GM12878 (cell line): ENCODE measurements around the gene TNNC2. TPM values are rescaled to one million over a fixed set of nuclear protein-coding genes. Genes with fewer than 3 reads are reported as not detected.
A peak's percentile ranks its signal among the peaks of the same experiment; 100 is the strongest.

Experiments
- BRCA1 ChIP-seq: IDR thresholded peaks from 2 replicates; pipeline ENCODE4 v1.6.1; 2011; ENCODE audit warnings: low read depth, low read length, improper control_type of control experiment
- CBFB ChIP-seq: IDR thresholded peaks from 2 replicates; pipeline ENCODE4 v1.6.1; 2016; ENCODE audit warnings: antibody characterized with exemption, low read depth
- CBX5 ChIP-seq: sonication (generic); IDR thresholded peaks from 2 replicates; pipeline ENCODE4 v1.6.1; 2016; ENCODE audit warnings: low read depth, moderate library complexity, mild to moderate bottlenecking, inconsistent platforms
- KAT2A ChIP-seq: conservative IDR thresholded peaks from 2 replicates; pipeline ENCODE4 v1.6.1; 2011; ENCODE audit warnings: low read depth, low read length; ENCODE audit not compliant: control insufficient read depth
- MYC ChIP-seq: IDR thresholded peaks from 2 replicates; pipeline ENCODE4 v1.6.1; 2011; ENCODE audit warnings: mild to moderate bottlenecking, low read length, moderate library complexity, inconsistent platforms; ENCODE audit not compliant: insufficient read depth, insufficient replicate concordance, insufficient read length, severe bottlenecking
- NBN ChIP-seq: fragments of 450-650 bp; IDR thresholded peaks from 2 replicates; pipeline ENCODE4 v1.6.1; 2016
- NFYB ChIP-seq: IDR thresholded peaks from 2 replicates; pipeline ENCODE4 v1.6.1; 2011; ENCODE audit warnings: low read depth, mild to moderate bottlenecking, low read length, improper control_type of control experiment, moderate library complexity; ENCODE audit not compliant: insufficient read depth
- POLR2AphosphoS5 ChIP-seq: IDR thresholded peaks from 2 replicates; pipeline ENCODE4 v1.6.1; 2011; ENCODE audit warnings: mild to moderate bottlenecking, low read length, inconsistent platforms
- RBBP5 ChIP-seq: fragments of 200-600 bp; sonication (generic); conservative IDR thresholded peaks from 2 replicates; pipeline ENCODE4 v1.6.1; 2016
- RCOR1 ChIP-seq: conservative IDR thresholded peaks from 2 replicates; pipeline ENCODE4 v1.6.1; 2012; ENCODE audit warnings: low read depth, low read length, improper control_type of control experiment
- RELA ChIP-seq: fragments of 450-650 bp; IDR thresholded peaks from 2 replicates; pipeline ENCODE4 v1.8.0; 2014; ENCODE audit warnings: borderline replicate concordance; ENCODE audit not compliant: partially characterized antibody
- REST ChIP-seq: IDR thresholded peaks from 2 replicates; pipeline ENCODE4 v1.6.1; 2012; ENCODE audit warnings: mild to moderate bottlenecking, low read depth, low read length
- SIX5 ChIP-seq: IDR thresholded peaks from 2 replicates; pipeline ENCODE4 v1.6.1; 2011; ENCODE audit warnings: mild to moderate bottlenecking, low read depth, low read length, moderate library complexity; ENCODE audit not compliant: severe bottlenecking
- SMC3 ChIP-seq: IDR thresholded peaks from 2 replicates; pipeline ENCODE4 v1.6.1; 2011; ENCODE audit warnings: low read length, improper control_type of control experiment, borderline replicate concordance
- TAF1 ChIP-seq: IDR thresholded peaks from 2 replicates; pipeline ENCODE4 v1.6.1; 2011; ENCODE audit warnings: mild to moderate bottlenecking, low read depth, low read length, borderline replicate concordance
- USF2 ChIP-seq: IDR thresholded peaks from 2 replicates; pipeline ENCODE4 v1.6.1; 2011; ENCODE audit warnings: low read depth, low read length, improper control_type of control experiment, borderline replicate concordance
- YBX1 ChIP-seq: fragments of 450-650 bp; IDR thresholded peaks from 2 replicates; pipeline ENCODE4 v1.6.1; 2016; ENCODE audit warnings: antibody characterized with exemption
- ZNF217 ChIP-seq: fragments of 450-650 bp; IDR thresholded peaks from 2 replicates; pipeline ENCODE4 v1.6.1; 2017; ENCODE audit warnings: antibody characterized with exemption, mild to moderate bottlenecking
- ZNF592 ChIP-seq: fragments of 450-650 bp; IDR thresholded peaks from 2 replicates; pipeline ENCODE4 v1.6.1; 2017; ENCODE audit warnings: mild to moderate bottlenecking, moderate library complexity
- ZNF622 ChIP-seq: fragments of 450-650 bp; IDR thresholded peaks from 2 replicates; pipeline ENCODE4 v1.6.1; 2017; ENCODE audit warnings: mild to moderate bottlenecking, inconsistent platforms
- polyA plus RNA-seq, 11 experiments: library from polyadenylated mRNA; depleted of rRNA in 4 of 11; unstranded in 6 of 11; stranded (reverse) in 5 of 11; fragments of >200 nt; fragmentation: Nextera tagmentation in 4 of 11; fragmentation: Illumina TruSeq in 1 of 11; extraction: Ambion mirVana in 4 of 11; extraction: Trizol in 1 of 11; gene quantifications; 1 replicate in 1 of 11; 2 replicates in 10 of 11; pipeline versions ENCODE4 v1.2.1 to v1.2.3, GENCODE V29; 2011 to 2016; ENCODE audit warnings: inconsistent platforms in 2 of 11, missing spikeins in 2 of 11, low read depth in 1 of 11
- total RNA-seq, 4 experiments: library from RNA; depleted of rRNA in 3 of 4; stranded (reverse); fragments of >200 nt in 3 of 4; fragmentation: Illumina TruSeq in 1 of 4; extraction: Trizol in 1 of 4; gene quantifications; 2 replicates each; pipeline versions ENCODE4 v1.2.1 to v1.2.3, GENCODE V29; 2013 to 2021
- TF ChIP-seq, protein P1 (sequence below): IDR thresholded peaks from 2 replicates; pipeline ENCODE4 v1.6.1; 2011; ENCODE audit warnings: borderline replicate concordance, low read depth, mild to moderate bottlenecking, moderate library complexity, low read length; ENCODE audit not compliant: insufficient read depth, poor library complexity, severe bottlenecking

TNNC2 gene
- total and polyA plus RNA-seq, 10 of the 15 experiments (the other 5 are each of a cell fraction or from before 2014, with no cell fraction given) = 0.37 TPM; not detected in 9

GRCh38 chr20:45857114-45857881 lies 30.2 kb upstream of the TNNC2 start, which contains the start of the genes ACOT8 and ZSWIM3 (continued):
- TF ChIP-seq NFYB = peak; percentile 98
- TF ChIP-seq USF2 = no peak
- TF ChIP-seq POLR2AphosphoS5 = peak; percentile 96
- TF ChIP-seq, protein P1, sequence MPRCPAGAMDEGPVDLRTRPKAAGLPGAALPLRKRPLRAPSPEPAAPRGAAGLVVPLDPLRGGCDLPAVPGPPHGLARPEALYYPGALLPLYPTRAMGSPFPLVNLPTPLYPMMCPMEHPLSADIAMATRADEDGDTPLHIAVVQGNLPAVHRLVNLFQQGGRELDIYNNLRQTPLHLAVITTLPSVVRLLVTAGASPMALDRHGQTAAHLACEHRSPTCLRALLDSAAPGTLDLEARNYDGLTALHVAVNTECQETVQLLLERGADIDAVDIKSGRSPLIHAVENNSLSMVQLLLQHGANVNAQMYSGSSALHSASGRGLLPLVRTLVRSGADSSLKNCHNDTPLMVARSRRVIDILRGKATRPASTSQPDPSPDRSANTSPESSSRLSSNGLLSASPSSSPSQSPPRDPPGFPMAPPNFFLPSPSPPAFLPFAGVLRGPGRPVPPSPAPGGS = no peak
- TF ChIP-seq MYC = no peak
- no peak for TF ChIP-seq ZNF622
- TF ChIP-seq RELA = peak; percentile 26
- peak; percentile 39; the same call in 1 of the 2 replicates for TF ChIP-seq CBFB
- TF ChIP-seq CBX5 = no peak
- TF ChIP-seq TAF1 = peak; percentile 97
- TF ChIP-seq ZNF592 = no peak
- TF ChIP-seq REST = no peak
- TF ChIP-seq RBBP5 = no peak
- TF ChIP-seq ZNF217 = no peak
- TF ChIP-seq KAT2A = no peak
- TF ChIP-seq NBN = no peak; the same call in 1 of the 2 replicates
- TF ChIP-seq RCOR1 = 0 out of 2 replicates have a peak, but pooled peaks have one; percentile 57
- no peak for TF ChIP-seq SIX5
- no peak for TF ChIP-seq SMC3
- TF ChIP-seq YBX1 = no peak
- TF ChIP-seq BRCA1 = no peak
